Mesendoderm (in vitro differentiated cells): ENCODE results near the gene PSMD5.

ENCODE experiments used
- DNase-seq: peaks from one replicate; pipeline ENCODE4 v3.0.0; 2013
- H2AK5ac ChIP-seq: 2 replicates; pipeline ENCODE4 v1.6.1; 2013; ENCODE audit warnings: low read length, inconsistent platforms
- H2BK120ac ChIP-seq: 2 replicates; pipeline ENCODE4 v1.6.1; 2013; ENCODE audit warnings: low read depth, mild to moderate bottlenecking, low read length, moderate library complexity, mixed read lengths
- H2BK15ac ChIP-seq: replicated peaks from 2 replicates; pipeline ENCODE4 v1.6.1; 2013; ENCODE audit warnings: low read depth, mild to moderate bottlenecking, moderate library complexity
- H2BK5ac ChIP-seq: 2 replicates; pipeline ENCODE4 v1.6.1; 2013; ENCODE audit warnings: low read length, inconsistent platforms
- H3K18ac ChIP-seq: 2 replicates; pipeline ENCODE4 v1.6.1; 2013; ENCODE audit warnings: mild to moderate bottlenecking, low read length, mixed read lengths
- H3K23ac ChIP-seq: one replicate; pipeline ENCODE4 v1.6.1; 2013; ENCODE audit warnings: low read length
- H3K27ac ChIP-seq: 2 replicates; pipeline ENCODE4 v1.5.1; 2013; ENCODE audit warnings: low read depth, mild to moderate bottlenecking, inconsistent platforms, low read length, moderate library complexity
- H3K27me3 ChIP-seq: 2 replicates; pipeline ENCODE4 v1.6.1; 2013; ENCODE audit warnings: low read length, control low read depth, mild to moderate bottlenecking, inconsistent platforms; ENCODE audit not compliant: insufficient read depth, poor library complexity
- H3K36me3 ChIP-seq: 2 replicates; pipeline ENCODE4 v1.6.1; 2013; ENCODE audit warnings: low read length, inconsistent platforms; ENCODE audit not compliant: control insufficient read depth, insufficient read depth
- H3K4ac ChIP-seq: one replicate; pipeline ENCODE4 v1.6.1; 2013; ENCODE audit warnings: low read depth, mild to moderate bottlenecking, low read length, moderate library complexity
- H3K4me1 ChIP-seq: 2 replicates; pipeline ENCODE4 v1.6.1; 2013; ENCODE audit warnings: low read depth, low read length, inconsistent platforms; ENCODE audit not compliant: control insufficient read depth
- H3K4me2 ChIP-seq: 2 replicates; pipeline ENCODE4 v1.6.1; 2013; ENCODE audit warnings: low read length
- H3K4me3 ChIP-seq: 2 replicates; pipeline ENCODE4 v1.5.1; 2013; ENCODE audit warnings: mild to moderate bottlenecking, low read length
- H3K56ac ChIP-seq: one replicate; pipeline ENCODE4 v1.6.1; 2013; ENCODE audit warnings: low read length
- H3K79me1 ChIP-seq: 2 replicates; pipeline ENCODE4 v1.6.1; 2013; ENCODE audit warnings: low read length, inconsistent platforms
- H3K79me2 ChIP-seq: 2 replicates; pipeline ENCODE4 v1.6.1; 2013; ENCODE audit warnings: mild to moderate bottlenecking, low read length; ENCODE audit not compliant: control insufficient read depth, insufficient read depth
- H3K9ac ChIP-seq: 2 replicates; pipeline ENCODE4 v1.6.1; 2013; ENCODE audit warnings: low read length, inconsistent platforms
- H4K5ac ChIP-seq: one replicate; pipeline ENCODE4 v1.6.1; 2013; ENCODE audit warnings: low read length
- H4K8ac ChIP-seq: one replicate; pipeline ENCODE4 v1.6.1; 2013; ENCODE audit warnings: low read depth, mild to moderate bottlenecking, control low read depth, low read length, moderate library complexity
- WGBS: extraction: QIAGEN DNeasy Blood & Tissue Kit; methylation state at CpG from one replicate; pipeline ENCODE4 v1.1.7; 2013; ENCODE audit warnings: low lambda C conversion rate, missing lambda C conversion rate; ENCODE audit not compliant: insufficient coverage; ENCODE audit errors: extremely low coverage; 5-methylcytosine and 5-hydroxymethylcytosine counted together

The PSMD5 gene

GRCh38 chr9:120778758-120779157, 64.0 kb downstream of the PSMD5 start:
- no CpG with 5 or more reads among the region's 2 CpGs for WGBS
- Histone ChIP-seq H3K79me1 (peaks cover 9% of the 10 kb centered on the region), H3K79me2 (no peaks in the 10 kb centered on the region), H3K4me3 (no peak overlapping the region), H4K8ac (no peak overlapping the region), H3K4me1 (no peaks in the 10 kb centered on the region), H2BK15ac (no peak overlapping the region), H3K27ac (no peak overlapping the region), H3K56ac (no peak overlapping the region), H3K27me3 (no peaks in the 10 kb centered on the region), H3K36me3 (peaks cover 3% of the 10 kb centered on the region), H2BK120ac (no peak overlapping the region), H3K9ac (no peak overlapping the region), H3K18ac (no peak overlapping the region), H2AK5ac (no peak overlapping the region), H3K4me2 (no peak overlapping the region), H4K5ac (no peak overlapping the region), H3K4ac (no peak overlapping the region), H2BK5ac (no peak overlapping the region), H3K23ac (no peak overlapping the region)
- no peak for DNase-seq

GRCh38 chr9:120777229-120777628, 65.5 kb downstream of the PSMD5 start:
- peaks cover 3% of the 10 kb centered on the region for H3K36me3 ChIP-seq
- H3K9ac ChIP-seq, result no peak overlapping the region
- no peak overlapping the region for H2BK120ac ChIP-seq
- no peak overlapping the region for H4K8ac ChIP-seq
- no peak overlapping the region for H3K18ac ChIP-seq
- no peak overlapping the region for H3K4me2 ChIP-seq
- no peak overlapping the region for H3K23ac ChIP-seq
- no peaks in the 10 kb centered on the region for H3K4me1 ChIP-seq
- no peak for DNase-seq
- H3K4me3 ChIP-seq, result no peak overlapping the region
- H3K4ac ChIP-seq, result no peak overlapping the region
- no peak overlapping the region for H2BK5ac ChIP-seq
- WGBS, result no CpG with 5 or more reads among the region's 5 CpGs
- H3K79me1 ChIP-seq, result peaks cover 5% of the 10 kb centered on the region
- no peak overlapping the region for H3K27ac ChIP-seq
- no peak overlapping the region for H2BK15ac ChIP-seq
- no peak overlapping the region for H2AK5ac ChIP-seq
- H3K56ac ChIP-seq, result no peak overlapping the region
- H3K27me3 ChIP-seq, result no peaks in the 10 kb centered on the region
- H3K79me2 ChIP-seq, result no peaks in the 10 kb centered on the region
- no peak overlapping the region for H4K5ac ChIP-seq

- Histone ChIP-seq H3K23ac (no peak overlapping the region), H3K79me1 (peaks cover 5% of the 10 kb centered on the region), H3K27ac (no peak overlapping the region), H3K79me2 (no peaks in the 10 kb centered on the region), H2BK120ac (no peak overlapping the region), H4K5ac (no peak overlapping the region), H3K9ac (no peak overlapping the region), H2BK5ac (no peak overlapping the region), H3K36me3 (peaks cover 3% of the 10 kb centered on the region), H3K4me1 (no peaks in the 10 kb centered on the region), H3K4me2 (no peak overlapping the region), H4K8ac (no peak overlapping the region), H2BK15ac (no peak overlapping the region), H2AK5ac (no peak overlapping the region), H3K4me3 (no peak overlapping the region), H3K56ac (no peak overlapping the region), H3K27me3 (no peaks in the 10 kb centered on the region), H3K4ac (no peak overlapping the region), H3K18ac (no peak overlapping the region)
- DNase-seq, result no peak
- no CpG with 5 or more reads among the region's 1 CpG for WGBS
Measured at GRCh38 chr9:120776788-120777187, 65.9 kb downstream of the PSMD5 start.

GRCh38 chr9:120775859-120776258, 66.9 kb downstream of the PSMD5 start:
- Histone ChIP-seq H3K36me3 (peaks cover 6% of the 10 kb centered on the region), H3K4me3 (no peak overlapping the region), H2BK120ac (no peak overlapping the region), H3K9ac (no peak overlapping the region), H3K4me1 (no peaks in the 10 kb centered on the region), H3K27ac (no peak overlapping the region), H2AK5ac (no peak overlapping the region), H3K4ac (no peak overlapping the region), H3K56ac (no peak overlapping the region), H3K79me1 (peaks cover 5% of the 10 kb centered on the region), H3K79me2 (no peaks in the 10 kb centered on the region), H2BK5ac (no peak overlapping the region), H4K5ac (no peak overlapping the region), H3K27me3 (no peaks in the 10 kb centered on the region), H3K4me2 (no peak overlapping the region), H2BK15ac (no peak overlapping the region), H3K18ac (no peak overlapping the region), H4K8ac (no peak overlapping the region), H3K23ac (no peak overlapping the region)
- WGBS, result no CpG with 5 or more reads among the region's 5 CpGs
- DNase-seq, result no peak

GRCh38 chr9:120774719-120775118, 68.0 kb downstream of the PSMD5 start:
- Histone ChIP-seq H2AK5ac (no peak overlapping the region), H3K56ac (no peak overlapping the region), H3K79me1 (peaks cover 2% of the 10 kb centered on the region), H3K4ac (no peak overlapping the region), H4K8ac (no peak overlapping the region), H2BK15ac (no peak overlapping the region), H3K9ac (no peak overlapping the region), H3K36me3 (peaks cover 6% of the 10 kb centered on the region), H3K4me1 (no peaks in the 10 kb centered on the region), H3K4me3 (no peak overlapping the region), H4K5ac (no peak overlapping the region), H3K27me3 (no peaks in the 10 kb centered on the region), H3K79me2 (no peaks in the 10 kb centered on the region), H3K23ac (no peak overlapping the region), H2BK5ac (no peak overlapping the region), H2BK120ac (no peak overlapping the region), H3K18ac (no peak overlapping the region), H3K4me2 (no peak overlapping the region), H3K27ac (no peak overlapping the region)
- no CpG with 5 or more reads among the region's 4 CpGs for WGBS
- DNase-seq, result no peak

- H3K4me3 ChIP-seq, result no peak overlapping the region
- H3K27ac ChIP-seq, result no peak overlapping the region
- no peak overlapping the region for H3K4ac ChIP-seq
- no peak for DNase-seq
- no peak overlapping the region for H3K4me2 ChIP-seq
- H3K56ac ChIP-seq, result no peak overlapping the region
- no peak overlapping the region for H4K5ac ChIP-seq
- H3K36me3 ChIP-seq, result peaks cover 8% of the 10 kb centered on the region
- no peak overlapping the region for H3K18ac ChIP-seq
- H3K79me2 ChIP-seq, result no peaks in the 10 kb centered on the region
- no peak overlapping the region for H2BK5ac ChIP-seq
- no peak overlapping the region for H3K23ac ChIP-seq
- H4K8ac ChIP-seq, result no peak overlapping the region
- H2BK15ac ChIP-seq, result no peak overlapping the region
- H3K9ac ChIP-seq, result no peak overlapping the region
- WGBS, result no CpG with 5 or more reads among the region's 3 CpGs
- no peaks in the 10 kb centered on the region for H3K27me3 ChIP-seq
- H3K79me1 ChIP-seq, result peaks cover 2% of the 10 kb centered on the region
- H2AK5ac ChIP-seq, result no peak overlapping the region
- no peaks in the 10 kb centered on the region for H3K4me1 ChIP-seq
- no peak overlapping the region for H2BK120ac ChIP-seq
Measured at GRCh38 chr9:120773256-120773655, 69.5 kb downstream of the PSMD5 start.
